NCI-H748 (cell line): ENCODE data around the gene FLACC1.
"Not testable (repeated sequence)": the region's sequence is repeated elsewhere in the genome, so short reads cannot be mapped to it uniquely, and the experiment has no call there.

Experiments
- DNase-seq: peaks from one replicate; lab custom pipeline; 2025; ENCODE audit not compliant: unreplicated experiment; lab: John Stamatoyannopoulos, UW

Gene FLACC1

DNA sequence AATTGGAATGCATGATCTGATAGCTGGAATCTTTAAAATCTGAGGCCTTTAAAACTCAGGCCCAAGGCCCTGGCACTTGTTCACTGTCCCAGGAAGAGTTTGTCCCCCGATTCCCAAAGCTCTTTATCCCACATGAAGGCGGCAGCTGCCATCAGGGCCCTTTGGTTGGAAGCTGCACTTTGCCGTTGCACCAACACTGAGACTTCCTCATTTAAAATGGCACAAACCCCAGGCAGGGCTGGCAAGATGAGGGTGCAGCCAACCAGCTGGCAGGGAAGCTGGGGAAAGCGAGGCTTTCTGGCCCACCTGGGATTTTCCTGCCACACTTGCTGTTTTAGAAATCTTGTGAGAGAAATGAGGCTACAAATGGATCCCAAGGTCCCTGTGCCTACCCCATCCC lies 6.3 kb downstream of the FLACC1 start:
- no peak for DNase-seq

- DNase-seq: no peak
Observed at GRCh38 chr2:201349601-201350000, 7.5 kb downstream of the FLACC1 start.

GRCh38 chr2:201348758-201349157 lies 8.4 kb downstream of the FLACC1 start:
- no peak for DNase-seq

- no peak for DNase-seq
Observed at GRCh38 chr2:201347138-201347537, 10.0 kb downstream of the FLACC1 start.

DNA sequence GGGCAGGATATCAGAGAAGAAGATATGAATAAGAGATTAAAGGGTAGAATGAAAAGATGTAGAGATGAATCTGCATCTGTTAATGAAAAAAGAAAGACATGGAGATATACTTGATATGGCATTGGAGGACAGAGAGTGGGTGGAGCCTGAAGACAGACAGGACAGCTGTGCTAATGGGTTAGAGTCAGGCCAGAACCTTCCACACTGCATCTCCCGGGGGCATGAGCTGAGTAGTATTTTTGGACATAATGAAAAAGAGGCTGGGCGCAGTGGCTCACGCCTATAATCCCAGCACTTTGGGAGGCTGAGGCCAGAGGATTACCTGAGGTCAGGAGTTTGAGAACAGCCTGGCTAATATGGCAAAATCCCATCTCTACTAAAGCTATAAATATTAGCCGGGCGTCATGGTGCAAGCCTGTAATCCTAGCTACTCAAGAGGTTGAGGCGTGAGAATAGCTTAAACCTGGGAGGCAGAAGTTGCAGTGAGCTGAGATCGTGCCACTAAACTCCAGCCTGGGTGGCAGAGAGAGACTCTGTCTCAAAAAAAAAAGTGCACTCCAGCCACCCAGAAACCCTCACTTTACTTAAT lies 11.4 kb downstream of the FLACC1 start:
- DNase-seq: no peak

- DNase-seq: no peak
Observed at GRCh38 chr2:201344663-201345366, 12.3 kb downstream of the FLACC1 start.

DNA sequence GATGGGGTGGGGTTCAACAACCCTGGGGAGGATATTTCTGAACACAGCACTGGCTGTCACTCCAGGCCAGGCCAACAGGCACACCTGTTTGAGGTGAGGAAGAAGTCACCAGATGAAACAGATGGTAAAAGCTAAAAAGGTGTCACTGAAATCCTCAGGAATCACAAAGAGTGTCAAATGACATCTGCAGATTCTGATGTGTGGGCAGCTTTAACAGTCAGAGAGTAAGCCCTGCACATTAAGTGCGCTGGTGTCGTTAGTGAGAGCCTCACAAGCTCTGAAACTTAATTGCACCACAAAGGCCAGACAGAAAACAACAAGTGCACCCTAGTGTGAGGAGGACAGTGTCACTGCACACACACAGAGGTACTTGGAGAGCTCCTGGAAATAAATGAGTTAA lies 13.6 kb downstream of the FLACC1 start:
- DNase-seq: no peak

GRCh38 chr2:201342923-201343322 lies 14.2 kb downstream of the FLACC1 start:
- DNase-seq: no peak

DNA sequence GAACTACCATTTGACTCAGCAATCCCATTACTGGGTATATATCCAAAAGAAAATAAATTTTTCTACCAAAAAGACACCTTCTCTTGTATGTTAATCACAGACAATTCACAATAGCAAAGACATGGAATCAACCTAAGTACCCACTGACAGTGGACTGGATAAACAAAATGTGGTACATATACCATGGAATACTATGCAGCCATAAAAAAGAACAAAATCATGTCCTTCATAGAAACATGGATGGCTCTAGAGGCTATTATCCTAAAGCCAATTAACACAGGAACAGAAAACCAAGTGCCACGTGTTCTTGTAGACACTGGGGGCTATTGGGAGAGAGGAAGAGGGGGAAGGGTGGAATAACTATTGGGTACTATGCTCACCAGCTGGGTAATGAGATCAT lies 27.7 kb downstream of the FLACC1 start:
- DNase-seq: no peak

DNA sequence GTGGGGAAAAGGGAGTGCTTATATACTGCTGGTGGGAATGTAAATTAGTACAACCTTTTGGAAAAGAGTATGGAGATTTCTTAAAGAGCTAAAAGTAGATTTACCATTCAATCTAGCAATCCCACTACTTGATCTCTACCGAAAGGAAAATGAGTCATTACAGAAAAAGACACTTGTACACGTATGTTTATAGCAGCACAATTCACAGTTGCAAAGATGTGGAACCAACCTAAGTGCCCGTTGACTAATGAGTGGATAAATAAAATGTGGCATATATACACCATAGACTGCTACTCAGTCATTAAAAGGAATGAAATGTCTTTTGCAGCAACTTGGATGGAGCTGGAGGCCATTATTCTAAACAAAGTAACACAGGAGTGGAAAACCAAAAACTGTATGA lies 29.5 kb downstream of the FLACC1 start:
- DNase-seq: no peak

- no peak for DNase-seq
Observed at GRCh38 chr2:201322772-201323171, 34.4 kb downstream of the FLACC1 start.

- DNase-seq: peak; percentile 58
Observed at GRCh38 chr2:201320701-201321100, 36.4 kb downstream of the FLACC1 start.

- DNase-seq: no peak
Observed at GRCh38 chr2:201320257-201320656, 36.9 kb downstream of the FLACC1 start.

GRCh38 chr2:201319511-201319910 lies 37.6 kb downstream of the FLACC1 start:
- no peak for DNase-seq

- DNase-seq: no peak
Observed at GRCh38 chr2:201313362-201313761, 43.8 kb downstream of the FLACC1 start.

DNA sequence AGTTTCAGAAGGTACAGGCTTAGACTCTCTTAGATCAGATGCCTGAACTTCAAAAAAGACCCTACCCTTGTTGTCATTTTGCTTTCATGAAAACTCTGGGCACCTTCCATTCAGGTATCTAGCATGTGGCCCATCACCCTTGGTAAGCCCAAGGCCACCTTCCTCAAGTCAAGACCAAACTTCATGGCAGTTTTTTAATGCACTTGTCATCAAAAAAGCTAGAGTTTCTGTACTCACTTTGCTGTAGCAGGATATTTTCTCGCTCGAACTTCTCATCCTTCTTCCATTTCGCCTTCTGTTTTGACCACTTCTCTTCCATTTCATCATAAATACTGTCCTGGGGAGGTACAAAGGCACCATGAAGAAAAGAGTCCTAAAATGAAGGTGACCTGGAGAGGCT lies 48.2 kb downstream of the FLACC1 start:
- no peak for DNase-seq

DNA sequence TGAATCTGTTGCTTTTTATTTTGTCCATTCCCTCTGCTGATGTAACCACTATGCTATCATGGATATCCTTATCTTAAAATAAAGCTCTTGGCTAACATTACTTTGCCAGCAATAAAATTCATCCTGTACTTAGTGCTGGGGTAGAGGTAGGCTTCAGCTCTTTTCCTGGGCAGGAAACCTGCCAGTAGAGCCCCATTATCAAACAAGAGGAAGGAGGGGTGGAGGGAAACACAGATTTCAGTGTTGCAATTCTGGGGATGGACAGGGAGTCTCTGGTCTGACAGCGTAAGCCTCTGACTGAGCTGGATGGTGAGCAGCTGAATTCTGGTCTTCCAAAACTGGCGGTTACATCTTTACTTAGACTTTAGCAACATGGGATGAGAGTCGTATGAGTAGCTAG lies 49.3 kb downstream of the FLACC1 start:
- DNase-seq: no peak

- DNase-seq: not testable (repeated sequence)
Observed at GRCh38 chr2:201299929-201300328, 57.2 kb downstream of the FLACC1 start.

DNA sequence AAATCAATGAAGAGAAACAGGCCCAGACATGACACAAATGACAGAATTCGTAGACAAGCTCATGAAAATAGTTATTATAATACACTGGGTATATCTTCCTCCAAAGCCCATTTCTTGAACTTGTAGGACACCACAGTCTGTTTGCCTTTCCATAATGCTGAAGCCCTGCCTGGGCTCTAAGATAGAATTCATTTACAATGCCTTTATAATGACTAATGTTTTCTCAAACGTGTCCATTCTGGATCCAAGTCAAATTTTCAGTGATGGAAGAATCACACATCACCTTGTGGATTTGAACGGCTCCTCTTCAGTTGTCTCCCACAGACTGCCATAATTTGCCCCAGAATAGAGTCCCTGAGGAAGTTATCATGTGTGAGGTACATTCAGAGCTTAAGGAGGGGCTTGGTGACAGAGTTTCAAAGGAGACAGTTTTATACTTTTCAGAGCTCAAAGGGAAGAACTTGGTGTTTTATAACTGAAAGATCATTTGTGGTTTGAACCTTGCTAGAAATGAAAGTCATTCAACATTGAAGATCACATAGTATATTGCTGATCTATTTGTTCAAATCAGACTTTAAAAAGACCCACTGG lies 58.6 kb downstream of the FLACC1 start:
- DNase-seq: no peak

DNA sequence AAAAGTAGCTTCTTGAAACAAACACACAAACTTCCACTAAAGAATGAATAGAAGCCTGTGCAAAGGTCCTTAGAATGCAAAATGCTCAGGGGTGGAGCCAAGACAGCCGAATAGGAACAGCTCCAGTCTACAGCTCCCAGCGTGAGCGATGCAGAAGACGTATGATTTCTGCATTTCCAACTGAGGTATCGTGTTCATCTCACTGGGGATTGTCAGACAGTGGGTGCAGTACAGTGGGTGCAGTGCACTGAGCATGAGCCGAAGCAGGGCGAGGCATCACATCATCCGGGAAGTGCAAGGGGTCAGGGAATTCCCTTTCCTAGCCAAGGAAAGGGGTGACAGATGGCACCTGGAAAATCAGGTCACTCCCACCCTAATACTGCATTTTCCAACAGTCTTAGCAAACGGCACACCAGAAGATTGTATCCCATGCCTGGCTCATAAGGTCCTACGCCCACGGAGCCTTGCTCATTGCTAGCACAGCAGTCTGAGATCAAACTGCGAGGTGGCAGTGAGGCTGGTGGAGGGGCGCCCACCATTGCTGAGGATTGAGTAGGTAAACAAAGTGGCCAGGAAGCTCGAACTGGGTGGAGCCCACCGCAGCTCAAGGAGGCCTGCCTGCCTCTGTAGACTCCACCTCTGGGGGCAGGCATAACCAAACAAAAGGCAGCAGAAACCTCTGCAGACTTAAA lies 66.5 kb downstream of the FLACC1 start:
- not testable (repeated sequence) for DNase-seq

GRCh38 chr2:201285499-201285898 lies 71.6 kb downstream of the FLACC1 start:
- no peak for DNase-seq
